ENCODE results near the gene CLEC20A. TPM values are rescaled to one million over a fixed set of nuclear protein-coding genes. Genes with fewer than 3 reads are reported as not detected.
A peak's percentile ranks its signal among the peaks of the same experiment; 100 is the strongest.

CLEC20A gene
- total and polyA plus RNA-seq, 8 donors: 0.13 to 0.54 (median 0.41) TPM; not detected in 4

GRCh38 chr1:178502330-178502714 is 5.6 kb upstream of the CLEC20A start:
- intact Hi-C loops (cut with DNase I): no loop called here
- H3K36me3 ChIP-seq: no peaks in the 10 kb centered on the region
- H3K27me3 ChIP-seq: no peaks in the 10 kb centered on the region
- no peak overlapping the region for H3K4me3 ChIP-seq
- H3K27ac ChIP-seq: no peak overlapping the region
- ATAC-seq (no peak), DNase-seq (no peak)
- H3K9me3 ChIP-seq: no peaks in the 10 kb centered on the region
- TF ChIP-seq CTCF (IDR thresholded peaks at IDR 0.05): no peak
- no peaks in the 10 kb centered on the region for H3K4me1 ChIP-seq

GRCh38 chr1:178501705-178502329 is 5.1 kb upstream of the CLEC20A start:
- intact Hi-C loops (cut with DNase I): no loop called here
- Histone ChIP-seq H3K27ac (no peak overlapping the region), H3K27me3 (no peaks in the 10 kb centered on the region), H3K36me3 (no peaks in the 10 kb centered on the region), H3K4me1 (no peaks in the 10 kb centered on the region), H3K4me3 (no peak overlapping the region), H3K9me3 (no peaks in the 10 kb centered on the region)
- ATAC-seq (peak; percentile 90), DNase-seq (peak in 3 of 4 donors; percentile 58 to 81 (median 80))
- peak; percentile 89 to 93 for TF ChIP-seq CTCF (IDR thresholded peaks at IDR 0.05)

- Histone ChIP-seq H3K36me3 (no peaks in the 10 kb centered on the region), H3K4me1 (no peaks in the 10 kb centered on the region), H3K27ac (no peak overlapping the region), H3K9me3 (no peaks in the 10 kb centered on the region), H3K4me3 (no peak overlapping the region), H3K27me3 (no peaks in the 10 kb centered on the region)
- TF ChIP-seq CTCF (IDR thresholded peaks at IDR 0.05): no peak
- no peak for DNase-seq
- intact Hi-C loops (cut with DNase I): no loop called here
- ATAC-seq: no peak
Measured at GRCh38 chr1:178500936-178501554, 4.3 kb upstream of the CLEC20A start.

- H3K36me3 ChIP-seq: no peaks in the 10 kb centered on the region
- H3K9me3 ChIP-seq: no peaks in the 10 kb centered on the region
- ATAC-seq: peak; percentile 79
- intact Hi-C loops (cut with DNase I): no loop called here
- peak in 1 of 2 donors; percentile 14 for TF ChIP-seq CTCF (IDR thresholded peaks at IDR 0.05)
- H3K27ac ChIP-seq: peak overlapping the region in 1 of 2 donors; percentile 50
- H3K27me3 ChIP-seq: no peaks in the 10 kb centered on the region
- no peak for DNase-seq
- H3K4me3 ChIP-seq: no peak overlapping the region
- no peaks in the 10 kb centered on the region for H3K4me1 ChIP-seq
Measured at GRCh38 chr1:178500091-178500770, 3.5 kb upstream of the CLEC20A start.
